Esophagus squamous epithelium (tissue), 5 donors: ENCODE measurements around the gene UGGT1. TPM values are rescaled to one million over a fixed set of nuclear protein-coding genes. Genes with fewer than 3 reads are reported as not detected.

ENCODE experiments used
- DNase-seq: peaks from one replicate; lab custom pipeline; 2025; lab: John Stamatoyannopoulos, UW
- H3K27ac ChIP-seq, 4 donors: fragments of 200-600 bp; sonication (generic); one replicate each; pipeline ENCODE4 v1.5.1; 2016 to 2019; ENCODE audit warnings: mild to moderate bottlenecking in 1 of 4
- H3K27me3 ChIP-seq, 4 donors: fragments of 200-600 bp; sonication (generic); 1 replicate in 3 of 4; 2 replicates in 1 of 4; pipeline versions ENCODE4 v1.5.1 to v1.6.0; 2017 to 2021; ENCODE audit warnings: antibody characterized with exemption in 1 of 4
- H3K36me3 ChIP-seq, 3 donors: fragments of 200-600 bp; sonication (generic); one replicate each; pipeline ENCODE4 v1.5.1; 2016 to 2019
- H3K4me1 ChIP-seq, 3 donors: fragments of 200-600 bp; sonication (generic); one replicate each; pipeline ENCODE4 v1.5.1; 2017 to 2019
- H3K4me3 ChIP-seq, 4 donors: fragments of 200-600 bp; sonication (generic); 1 replicate in 3 of 4; 2 replicates in 1 of 4; pipeline ENCODE4 v1.5.1; 2016 to 2019; ENCODE audit warnings: mild to moderate bottlenecking in 2 of 4, moderate library complexity in 1 of 4
- H3K9me3 ChIP-seq, 3 donors: fragments of 200-600 bp; sonication (generic); one replicate each; pipeline ENCODE4 v1.5.1; 2016 to 2019
- POLR2A ChIP-seq, 4 donors: fragments of 450-650 bp; IDR thresholded peaks; one replicate each; pipeline ENCODE4 v1.6.1; 2017; ENCODE audit warnings: antibody characterized with exemption in 4 of 4, mild to moderate bottlenecking in 4 of 4, moderate library complexity in 3 of 4
- WGBS, 2 donors: methylation state at CpG; one replicate each; pipeline ENCODE4 v1.1.5; 2018; 5-methylcytosine and 5-hydroxymethylcytosine counted together
- intact Hi-C: fragments of 100-400 bp; cut with DNase I; formaldehyde crosslinking; loops from one replicate; pipeline ENCODE4 v1.15.0; 2022
- total RNA-seq, 4 donors: library from RNA; depleted of rRNA; stranded (reverse); fragments of >200 nt; gene quantifications; one replicate each; pipeline ENCODE4 v1.1.0, GENCODE V29; 2016
- TF ChIP-seq, protein P1 (sequence below), 6 experiments: fragments of 450-650 bp in 4 of 6; fragments of 200-600 bp in 2 of 6; sonication (generic) in 2 of 6; IDR thresholded peaks; one replicate each; pipeline ENCODE4 v1.5.1; 2016 to 2019; ENCODE audit warnings: antibody characterized with exemption in 6 of 6, mild to moderate bottlenecking in 4 of 6, moderate library complexity in 4 of 6
- donor health status: DM: yes; HTN: yes; CAD: no.

The UGGT1 gene
- total RNA-seq, 4 donors from 2014 or later, result 30.1 to 44.7 (median 42.1) TPM

GRCh38 chr2:128103407-128103806 lies 12.4 kb downstream of the UGGT1 start:
- Histone ChIP-seq H3K27me3 (no peaks in the 10 kb centered on the region), H3K36me3 (peaks cover 3 to 79% (median 11%) of the 10 kb centered on the region in 3 donors), H3K4me1 (no peaks in the 10 kb centered on the region), H3K27ac (no peak overlapping the region), H3K9me3 (no peaks in the 10 kb centered on the region), H3K4me3 (no peak overlapping the region)
- DNase-seq, result no peak
- 76 to 77% methylated on average over 1 of the region's 1 CpG for WGBS, 2 donors
- no peak for TF ChIP-seq POLR2A (IDR thresholded peaks at IDR 0.05)
- TF ChIP-seq, protein P1, sequence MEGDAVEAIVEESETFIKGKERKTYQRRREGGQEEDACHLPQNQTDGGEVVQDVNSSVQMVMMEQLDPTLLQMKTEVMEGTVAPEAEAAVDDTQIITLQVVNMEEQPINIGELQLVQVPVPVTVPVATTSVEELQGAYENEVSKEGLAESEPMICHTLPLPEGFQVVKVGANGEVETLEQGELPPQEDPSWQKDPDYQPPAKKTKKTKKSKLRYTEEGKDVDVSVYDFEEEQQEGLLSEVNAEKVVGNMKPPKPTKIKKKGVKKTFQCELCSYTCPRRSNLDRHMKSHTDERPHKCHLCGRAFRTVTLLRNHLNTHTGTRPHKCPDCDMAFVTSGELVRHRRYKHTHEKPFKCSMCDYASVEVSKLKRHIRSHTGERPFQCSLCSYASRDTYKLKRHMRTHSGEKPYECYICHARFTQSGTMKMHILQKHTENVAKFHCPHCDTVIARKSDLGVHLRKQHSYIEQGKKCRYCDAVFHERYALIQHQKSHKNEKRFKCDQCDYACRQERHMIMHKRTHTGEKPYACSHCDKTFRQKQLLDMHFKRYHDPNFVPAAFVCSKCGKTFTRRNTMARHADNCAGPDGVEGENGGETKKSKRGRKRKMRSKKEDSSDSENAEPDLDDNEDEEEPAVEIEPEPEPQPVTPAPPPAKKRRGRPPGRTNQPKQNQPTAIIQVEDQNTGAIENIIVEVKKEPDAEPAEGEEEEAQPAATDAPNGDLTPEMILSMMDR (IDR thresholded peaks at IDR 0.05), result no peak
- intact Hi-C loops, result no loop called here

DNA sequence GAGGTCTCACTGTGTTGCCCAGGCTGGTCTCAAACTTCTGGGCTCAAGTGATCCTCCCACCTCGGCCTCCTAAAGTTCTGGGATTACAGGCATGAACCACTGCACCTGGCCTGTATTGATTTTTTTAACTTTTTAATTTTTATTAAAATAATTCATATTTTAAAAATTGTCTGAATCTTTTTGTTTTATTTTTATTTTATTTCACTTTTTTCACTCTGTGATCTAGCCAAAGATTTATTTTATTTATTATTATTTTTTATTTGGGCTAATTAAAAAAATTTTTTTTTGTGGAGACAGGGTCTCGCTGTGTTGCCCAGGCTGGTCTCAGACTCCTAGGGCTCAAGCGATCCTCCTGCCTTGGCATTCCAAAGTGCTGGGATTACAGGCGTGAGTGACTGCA lies 14.1 kb downstream of the UGGT1 start:
- intact Hi-C loops, result no loop called here

DNA sequence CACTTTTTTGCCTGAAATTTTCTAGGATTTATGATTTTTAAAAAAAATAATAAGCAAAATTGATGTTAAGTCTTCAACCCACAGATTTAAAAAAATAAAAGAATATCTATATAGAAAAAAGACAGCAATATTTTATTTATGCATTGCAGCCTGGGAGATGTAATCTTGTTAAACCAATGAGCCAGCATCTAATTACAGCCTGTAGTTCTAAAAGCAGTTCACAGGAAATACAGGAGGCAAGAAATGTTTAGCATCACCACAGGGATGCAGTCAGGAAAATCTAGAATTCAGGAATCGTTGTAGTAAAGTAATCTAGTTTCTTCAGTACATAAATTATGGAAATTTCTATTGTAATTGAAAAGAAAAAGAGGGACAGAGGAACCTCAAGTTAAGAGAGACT lies 17.2 kb downstream of the UGGT1 start:
- intact Hi-C loops, result no loop called here
- H3K27me3 ChIP-seq, result no peaks in the 10 kb centered on the region
- 73 to 96% methylated on average over 1 of the region's 1 CpG for WGBS, 2 donors
- H3K4me1 ChIP-seq, result no peaks in the 10 kb centered on the region
- H3K36me3 ChIP-seq, result peaks cover 0 to 82% (median 18%) of the 10 kb centered on the region in 3 donors
- no peaks in the 10 kb centered on the region for H3K9me3 ChIP-seq
- DNase-seq, result no peak
- no peak overlapping the region for H3K4me3 ChIP-seq
- H3K27ac ChIP-seq, result no peak overlapping the region
- TF ChIP-seq, protein P1 (IDR thresholded peaks at IDR 0.05), result no peak
- no peak for TF ChIP-seq POLR2A (IDR thresholded peaks at IDR 0.05)

More for the DNA sequence above, 14.1 kb downstream of the UGGT1 start:
- H3K4me1 ChIP-seq, result no peaks in the 10 kb centered on the region
- H3K27me3 ChIP-seq, result no peaks in the 10 kb centered on the region
- no peak overlapping the region for H3K4me3 ChIP-seq
- H3K27ac ChIP-seq, result no peak overlapping the region
- no peaks in the 10 kb centered on the region for H3K9me3 ChIP-seq
- WGBS, 2 donors, result 93 to 95% methylated on average over 4 of the region's 4 CpGs
- H3K36me3 ChIP-seq, result peaks cover 11 to 79% (median 15%) of the 10 kb centered on the region in 3 donors
- DNase-seq, result no peak
- no peak for TF ChIP-seq POLR2A (IDR thresholded peaks at IDR 0.05)
- TF ChIP-seq, protein P1 (IDR thresholded peaks at IDR 0.05), result no peak

DNA sequence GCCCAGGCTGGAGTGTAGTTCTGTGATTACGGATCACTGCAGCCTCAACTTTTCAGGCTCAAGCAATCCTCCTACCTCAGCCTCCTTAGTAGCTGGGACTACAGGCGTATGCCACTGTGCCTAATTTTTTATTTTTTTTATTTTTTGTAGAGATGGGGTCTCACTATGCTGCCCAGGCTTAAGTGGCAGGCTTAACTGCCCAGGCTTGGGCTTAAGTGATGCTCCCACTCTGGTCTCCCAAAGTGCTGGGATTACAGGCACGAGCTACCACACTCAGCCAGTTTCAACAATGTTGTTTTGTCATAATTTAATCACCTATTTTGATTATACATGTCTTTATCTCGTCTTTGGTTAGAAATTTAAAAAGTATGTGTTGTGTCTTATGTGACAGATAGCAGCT lies 18.2 kb downstream of the UGGT1 start:
- Histone ChIP-seq H3K4me3 (no peak overlapping the region), H3K9me3 (no peaks in the 10 kb centered on the region), H3K4me1 (no peaks in the 10 kb centered on the region), H3K27me3 (no peaks in the 10 kb centered on the region), H3K27ac (no peak overlapping the region), H3K36me3 (peaks cover 0 to 83% (median 18%) of the 10 kb centered on the region in 3 donors)
- TF ChIP-seq, protein P1 (IDR thresholded peaks at IDR 0.05), result no peak
- no peak for TF ChIP-seq POLR2A (IDR thresholded peaks at IDR 0.05)
- DNase-seq, result no peak
- intact Hi-C loops, result no loop called here
- 92 to 95% methylated on average over 4 of the region's 4 CpGs for WGBS, 2 donors

DNA sequence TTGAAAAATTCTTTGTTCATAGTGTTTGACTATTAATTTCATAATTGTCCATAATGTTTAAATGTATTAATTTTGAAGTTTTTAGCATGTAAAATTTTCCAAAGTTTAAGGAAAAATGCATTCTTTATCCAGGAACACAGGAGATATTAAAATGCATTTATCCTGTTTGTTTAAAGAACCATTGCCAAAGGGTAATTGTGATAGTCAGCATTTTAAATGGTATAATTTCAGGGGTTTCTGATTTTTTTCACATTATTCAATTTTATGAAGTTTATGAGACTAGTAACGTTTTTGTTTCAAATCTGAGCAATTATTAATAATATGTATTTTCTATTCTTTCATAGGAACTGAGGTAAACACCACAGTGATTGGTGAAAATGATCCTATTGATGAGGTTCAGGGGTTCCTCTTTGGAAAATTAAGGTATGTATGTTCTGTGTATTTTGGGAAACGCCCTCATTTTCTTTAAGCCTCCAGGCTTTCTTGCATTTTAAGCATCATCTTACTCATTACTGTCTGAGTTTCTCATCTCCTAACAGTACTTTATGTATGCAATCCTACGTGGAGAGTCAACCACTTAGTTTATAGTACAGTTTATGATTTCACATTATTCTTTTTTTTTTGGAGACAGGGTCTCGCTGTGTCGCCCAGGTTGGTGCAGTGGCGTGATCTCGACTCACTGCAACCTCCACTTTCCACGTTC lies 25.1 kb downstream of the UGGT1 start:
- no peaks in the 10 kb centered on the region for H3K27me3 ChIP-seq
- no peak overlapping the region for H3K4me3 ChIP-seq
- no peak for DNase-seq
- 83 to 85% methylated on average over 8 of the region's 8 CpGs for WGBS, 2 donors
- intact Hi-C loops, result no loop called here
- no peaks in the 10 kb centered on the region for H3K9me3 ChIP-seq
- TF ChIP-seq, protein P1 (IDR thresholded peaks at IDR 0.05), result no peak
- no peak for TF ChIP-seq POLR2A (IDR thresholded peaks at IDR 0.05)
- peaks cover 0 to 97% (median 28%) of the 10 kb centered on the region in 3 donors for H3K36me3 ChIP-seq
- H3K4me1 ChIP-seq, result no peaks in the 10 kb centered on the region
- H3K27ac ChIP-seq, result no peak overlapping the region
